Right lung (tissue), 10 donors: Measurements from ENCODE around the gene LFNG. TPM values are rescaled to one million over a fixed set of nuclear protein-coding genes. Genes with fewer than 3 reads are reported as not detected.

Experiments used
- DNase-seq, 2 donors: peaks; one replicate each; pipeline ENCODE4 v3.0.0-alpha.2; 2013
- long read RNA-seq, 8 donors: transcript quantifications; one replicate each; lab custom pipeline, GENCODE V29; 2026
- polyA plus RNA-seq, 5 donors: library from polyadenylated mRNA; unstranded; fragments of 120-200 nt; gene quantifications; one replicate each; pipeline versions ENCODE4 v1.2.1 to v1.2.3, GENCODE V29; 2013; ENCODE audit warnings: inconsistent platforms in 1 of 5, low replicate concordance in 1 of 5; ENCODE audit not compliant: insufficient read length in 5 of 5, insufficient read depth in 1 of 5

Gene LFNG, protein sequence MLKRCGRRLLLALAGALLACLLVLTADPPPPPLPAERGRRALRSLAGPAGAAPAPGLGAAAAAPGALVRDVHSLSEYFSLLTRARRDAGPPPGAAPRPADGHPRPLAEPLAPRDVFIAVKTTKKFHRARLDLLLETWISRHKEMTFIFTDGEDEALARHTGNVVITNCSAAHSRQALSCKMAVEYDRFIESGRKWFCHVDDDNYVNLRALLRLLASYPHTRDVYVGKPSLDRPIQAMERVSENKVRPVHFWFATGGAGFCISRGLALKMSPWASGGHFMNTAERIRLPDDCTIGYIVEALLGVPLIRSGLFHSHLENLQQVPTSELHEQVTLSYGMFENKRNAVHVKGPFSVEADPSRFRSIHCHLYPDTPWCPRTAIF
- 10 to 100 TPM in 1 of 5 donors, 1 to 10 TPM in 4; 6.2 to 13.6 (median 9.3) TPM for polyA plus RNA-seq
- long read RNA-seq, donor 1, transcript LFNG-201 (8 exons, 2,377 nt) = major isoform, 7 of 7 reads
- long read RNA-seq, donor 1, partial matches to known transcripts = 0 of 7 reads
- long read RNA-seq, donor 1, other reads (novel, unspliced or antisense) = 0 of 7 reads
- long read RNA-seq, donor 2, transcript LFNG-201 (8 exons, 2,377 nt) = major isoform, 5 of 5 reads
- long read RNA-seq, donor 2, partial matches to known transcripts = 0 of 5 reads
- long read RNA-seq, donor 2, other reads (novel, unspliced or antisense) = 0 of 5 reads
- long read RNA-seq, donor 3, partial matches to known transcripts = 0 of 3 reads
- long read RNA-seq, donor 3, other reads (novel, unspliced or antisense) = 0 of 3 reads
- long read RNA-seq, donor 4, partial matches to known transcripts = 0 of 3 reads
- long read RNA-seq, donor 4, other reads (novel, unspliced or antisense) = 0 of 3 reads
- long read RNA-seq, donor 5, partial matches to known transcripts = 0 of 3 reads
- long read RNA-seq, donor 5, other reads (novel, unspliced or antisense) = 0 of 3 reads
- long read RNA-seq, donor 6, transcript LFNG-201 (8 exons, 2,377 nt) = major isoform, 6 of 6 reads
- long read RNA-seq, donor 6, partial matches to known transcripts = 0 of 6 reads
- long read RNA-seq, donor 6, other reads (novel, unspliced or antisense) = 0 of 6 reads
- long read RNA-seq, donor 7, partial matches to known transcripts = 0 of 1 reads
- long read RNA-seq, donor 7, other reads (novel, unspliced or antisense) = 0 of 1 reads
- long read RNA-seq, donor 8, partial matches to known transcripts = 0 of 3 reads
- long read RNA-seq, donor 8, other reads (novel, unspliced or antisense) = 0 of 3 reads

DNA sequence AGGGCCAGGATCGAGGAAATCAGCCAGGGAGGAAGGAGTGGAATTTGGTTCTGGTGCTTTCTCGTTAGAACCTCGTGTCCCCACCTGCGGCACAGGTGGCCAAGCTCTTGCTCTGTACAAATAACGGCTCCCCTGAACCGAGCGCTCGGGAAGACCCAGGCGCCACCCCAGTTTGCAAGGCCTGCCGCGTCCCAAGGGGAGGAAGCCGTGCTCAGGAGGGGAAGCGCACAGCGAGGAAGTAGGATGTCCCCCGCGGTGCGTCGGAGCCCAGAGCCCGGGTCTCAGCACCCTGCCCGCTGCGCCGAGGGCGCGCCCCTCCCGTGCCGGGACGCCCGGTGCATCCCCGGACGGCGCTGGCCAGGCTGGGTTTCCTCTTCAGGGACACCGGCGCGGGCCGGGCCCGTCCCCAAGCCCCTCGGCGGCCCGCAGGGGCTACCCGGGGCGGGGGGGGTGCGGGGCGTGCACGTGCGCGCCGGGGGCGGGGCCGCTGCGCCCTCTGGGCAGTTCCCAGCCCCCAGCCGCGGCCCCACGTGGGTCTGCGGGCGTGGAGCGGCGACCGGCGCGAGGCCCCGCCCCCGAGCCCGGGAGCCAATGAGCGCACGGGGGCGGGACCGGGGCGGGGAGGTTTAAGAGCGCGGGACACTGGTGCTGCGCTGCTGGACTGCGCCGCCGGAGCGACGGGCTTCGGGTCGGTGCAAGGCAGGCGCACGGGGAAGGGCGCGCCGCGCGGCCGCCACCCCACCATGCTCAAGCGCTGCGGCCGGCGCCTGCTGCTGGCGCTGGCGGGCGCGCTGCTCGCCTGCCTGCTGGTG lies at the start of gene LFNG:
TSS of gene LFNG (plus strand) at position 656 of the 812 bp plus-strand sequence. CDS start at position 744, 88 bp downstream.
- peak; percentile 84 to 86 for DNase-seq

DNA sequence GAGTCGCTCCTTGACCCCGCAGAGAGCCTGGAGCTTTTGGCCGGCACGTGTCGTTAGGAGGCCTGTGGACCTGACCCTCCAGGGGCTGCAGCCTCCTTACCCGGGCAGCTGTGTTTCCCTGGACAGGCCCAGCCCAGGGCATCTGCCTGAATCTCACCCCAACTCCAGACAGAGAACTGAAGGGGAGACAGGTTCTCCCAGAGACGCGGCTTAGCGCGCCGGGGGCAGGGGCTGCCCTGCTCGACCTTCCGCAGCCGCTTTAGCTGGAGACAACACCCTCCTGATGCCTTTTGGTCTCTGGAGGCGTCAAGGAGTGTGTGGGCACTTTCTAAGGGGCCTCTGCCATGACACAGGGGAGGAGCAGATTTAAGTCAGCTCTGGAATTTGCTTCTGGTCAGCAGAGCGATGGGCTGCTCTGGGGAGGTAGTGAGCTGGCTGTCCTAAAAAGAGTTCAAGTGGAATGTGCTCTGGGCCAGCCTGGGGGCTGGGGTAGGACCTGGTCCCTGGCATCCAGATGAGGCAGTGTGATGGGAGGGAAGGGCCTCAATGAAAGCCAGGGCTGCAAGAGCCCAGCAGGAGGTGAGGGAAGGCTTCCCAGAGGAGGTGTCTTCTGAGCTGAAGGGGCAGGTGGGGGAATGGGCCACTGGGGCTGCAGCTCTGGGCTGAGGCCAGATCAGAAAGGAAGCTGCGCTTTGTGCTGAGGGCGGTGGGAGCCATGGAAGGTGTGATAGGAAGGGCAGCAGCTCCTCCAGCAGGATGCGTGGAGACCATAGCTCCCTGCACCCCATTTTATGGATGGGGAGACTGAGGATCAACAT lies 49.2 kb upstream of the LFNG start:
- no peak for DNase-seq

DNA sequence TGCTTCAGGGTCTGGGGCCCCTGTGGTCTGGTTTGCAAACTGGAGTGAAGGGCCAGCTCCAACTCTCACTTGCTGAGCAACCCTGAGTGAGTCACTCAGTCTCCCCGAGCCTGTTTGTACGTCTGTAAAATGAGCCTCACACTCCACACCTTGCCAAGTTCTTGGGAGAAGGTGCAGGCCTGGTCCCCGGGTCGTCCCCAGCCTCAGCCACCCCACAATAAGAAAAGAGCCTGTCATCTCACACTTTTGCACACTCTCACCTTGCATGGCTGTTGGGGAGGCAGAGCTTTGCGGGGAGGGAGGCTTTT lies 48.6 kb upstream of the LFNG start:
- DNase-seq = no peak

DNA sequence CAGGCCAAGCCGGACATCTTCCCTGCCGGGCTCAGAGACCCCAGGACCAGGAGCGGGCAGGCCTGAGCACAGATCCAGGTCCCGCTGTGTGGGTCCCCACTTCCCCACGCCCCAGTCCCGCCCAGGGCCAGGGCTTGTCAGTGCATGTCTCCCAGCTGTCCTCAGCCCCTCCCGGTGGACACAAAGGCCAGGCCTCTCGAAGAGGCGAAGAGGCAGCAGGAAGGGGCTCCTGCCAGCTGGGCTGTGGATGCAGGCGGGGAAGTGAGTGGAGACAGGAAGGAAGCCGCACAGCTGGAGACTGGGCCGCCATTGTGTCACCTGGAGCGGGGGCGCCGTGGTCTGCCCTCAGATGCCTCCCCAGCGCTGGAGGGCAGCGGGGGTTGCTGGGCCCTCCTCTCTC lies 48.2 kb upstream of the LFNG start:
- DNase-seq = peak; percentile 59 to 65

DNA sequence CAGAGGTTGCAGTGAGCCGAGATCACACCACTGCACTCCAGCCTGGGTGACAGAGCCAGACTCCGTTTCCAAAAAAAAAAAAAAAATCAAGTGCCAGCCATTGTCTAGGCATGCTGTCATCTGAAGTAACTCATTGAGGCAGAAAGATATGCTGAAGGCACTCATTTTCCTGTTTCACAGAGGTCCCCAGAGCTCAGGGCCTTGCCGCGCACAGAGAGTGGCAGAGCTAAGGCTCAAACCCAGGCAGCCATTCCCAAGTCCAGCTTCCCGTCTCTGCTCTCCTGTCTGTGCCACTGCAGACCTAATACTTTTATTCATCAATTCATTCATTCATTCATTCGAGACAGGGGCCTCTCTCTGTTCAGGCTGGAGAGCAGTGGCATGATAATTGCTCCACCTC lies 46.8 kb upstream of the LFNG start:
- DNase-seq = no peak

DNA sequence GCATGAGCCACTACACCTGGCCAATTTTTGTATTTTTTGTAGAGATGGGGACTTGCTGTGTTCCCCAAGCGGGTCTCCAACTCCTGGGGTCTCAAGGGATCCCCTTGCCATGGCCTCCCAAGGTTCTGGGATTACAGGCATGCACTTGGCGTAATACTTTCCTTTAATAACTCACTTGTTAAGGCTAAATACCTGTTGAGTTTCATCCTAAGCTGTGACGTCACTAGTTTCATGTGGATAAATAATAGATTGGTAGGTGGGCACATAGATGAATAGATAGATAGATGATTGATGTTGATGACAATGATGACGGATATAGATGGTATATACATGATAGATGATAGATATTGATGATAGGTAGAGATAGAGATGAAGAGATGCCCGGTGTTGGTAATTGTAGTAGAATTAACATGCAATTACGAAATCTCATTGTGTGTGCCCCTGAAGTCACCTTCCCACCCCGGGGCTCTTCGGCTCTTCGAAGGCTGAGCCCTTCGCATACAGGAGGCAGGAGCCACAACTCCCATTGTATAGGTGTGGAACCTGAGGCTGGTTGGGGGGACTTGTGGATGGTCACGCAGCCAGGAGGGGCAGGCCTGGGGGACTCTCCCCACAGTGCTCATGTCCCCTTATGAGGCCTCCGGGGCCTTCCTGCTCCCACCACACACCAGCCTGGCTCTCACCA lies 45.9 kb upstream of the LFNG start:
- DNase-seq = no peak

DNA sequence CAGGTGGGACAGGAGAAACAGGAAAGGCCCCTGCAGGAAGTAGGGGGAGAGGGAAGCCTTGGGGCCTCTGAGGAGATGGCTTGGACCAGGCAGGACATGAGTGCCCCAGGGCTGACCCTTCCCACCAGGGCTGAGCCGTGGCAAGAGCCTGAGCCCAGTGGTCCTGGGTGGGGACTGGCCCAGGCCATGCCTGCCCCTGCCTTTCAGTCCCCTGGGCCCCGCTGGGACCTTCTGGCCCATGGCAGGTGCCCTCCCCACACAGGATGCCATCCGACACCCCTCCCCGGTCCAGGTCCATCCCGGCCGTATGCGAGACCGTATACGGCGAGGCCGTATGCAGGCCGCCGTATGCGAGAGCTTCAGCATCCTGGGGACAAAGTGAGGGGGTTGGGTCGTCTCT lies 45.4 kb upstream of the LFNG start:
- no peak for DNase-seq

DNA sequence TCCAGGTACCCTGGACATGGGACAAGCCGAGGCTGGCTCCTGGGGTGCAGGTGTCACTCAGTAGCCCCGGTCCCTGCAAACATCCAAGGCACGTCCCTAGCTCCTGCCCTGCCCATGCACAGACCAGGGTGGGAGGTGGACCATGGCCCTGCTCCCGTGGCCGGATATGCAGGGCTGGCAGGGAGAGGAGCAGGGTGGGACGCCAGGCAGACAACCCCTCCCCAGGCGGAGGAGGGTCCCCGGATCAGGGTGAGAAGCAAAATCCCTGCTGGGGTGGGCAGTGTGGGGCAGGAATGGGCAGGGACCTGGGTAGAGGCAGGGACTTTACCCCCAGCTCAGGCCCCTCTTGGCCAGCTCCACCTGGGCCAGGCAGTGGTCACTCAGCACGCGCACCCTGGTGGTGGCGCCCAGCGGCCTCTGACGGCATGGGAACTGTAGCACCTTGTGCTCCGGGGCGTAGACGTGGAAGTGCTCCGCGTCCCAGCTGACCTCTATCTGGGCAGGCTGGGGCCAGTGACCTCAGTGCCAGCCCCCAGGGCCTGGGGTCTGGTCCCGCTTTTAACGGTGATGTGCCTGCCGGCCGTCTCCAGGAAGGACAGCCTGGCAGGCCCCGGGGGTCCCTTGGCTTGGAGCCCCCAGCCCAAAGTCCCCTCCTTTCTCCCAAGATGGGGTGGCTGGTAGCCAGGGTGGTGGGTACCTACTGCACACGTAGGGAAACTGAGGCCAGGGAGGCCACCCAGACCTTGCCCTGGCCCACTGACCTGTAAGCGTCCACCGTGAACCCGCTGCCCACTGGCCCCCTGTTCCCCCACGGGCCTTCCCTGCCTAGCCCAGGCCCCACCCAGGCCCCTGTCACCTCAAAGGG lies 44.5 kb upstream of the LFNG start:
- DNase-seq = no peak

DNA sequence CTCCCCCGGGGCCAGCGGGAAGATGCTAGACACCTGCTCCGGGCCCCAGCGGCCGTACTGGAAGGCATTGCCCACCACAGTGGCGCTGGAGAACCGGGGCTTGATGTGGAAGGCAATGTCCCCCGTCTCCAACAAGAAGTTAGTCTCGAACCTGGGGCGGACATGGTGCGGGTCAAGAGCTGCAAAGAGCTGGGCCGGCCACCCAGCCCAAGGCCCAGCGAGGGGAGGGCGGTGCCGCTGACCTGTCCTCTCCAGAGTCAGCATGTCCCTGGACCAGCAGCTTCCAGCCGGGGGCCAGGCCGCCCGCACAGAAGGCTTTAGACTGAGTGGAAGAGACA lies 43.9 kb upstream of the LFNG start:
- DNase-seq = no peak

DNA sequence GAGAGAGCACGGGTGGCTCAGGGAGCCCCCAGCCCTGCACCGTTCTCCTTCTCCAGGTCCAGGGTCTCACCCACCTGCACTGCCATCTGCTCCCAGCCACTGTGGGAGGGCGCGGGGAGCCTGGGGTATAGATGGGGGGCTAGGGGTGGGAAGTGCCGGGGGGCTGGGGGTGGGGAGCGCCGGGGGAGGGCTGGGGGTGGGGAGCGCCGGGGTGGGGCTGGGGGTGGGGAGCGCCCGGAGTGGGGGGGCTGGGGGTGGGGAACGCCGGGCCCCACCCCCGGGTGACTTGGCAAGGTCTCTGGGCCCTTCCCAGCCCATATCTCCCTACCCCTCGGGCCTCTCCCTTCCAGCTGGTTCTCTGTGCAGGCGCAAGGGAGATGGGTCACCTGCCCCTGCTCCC lies 43.3 kb upstream of the LFNG start, which contains the start of gene GRIFIN:
TSS of gene GRIFIN (minus strand) at position 101 of the 400 bp plus-strand sequence. CDS start at position 86, 15 bp downstream.
- DNase-seq = no peak

DNA sequence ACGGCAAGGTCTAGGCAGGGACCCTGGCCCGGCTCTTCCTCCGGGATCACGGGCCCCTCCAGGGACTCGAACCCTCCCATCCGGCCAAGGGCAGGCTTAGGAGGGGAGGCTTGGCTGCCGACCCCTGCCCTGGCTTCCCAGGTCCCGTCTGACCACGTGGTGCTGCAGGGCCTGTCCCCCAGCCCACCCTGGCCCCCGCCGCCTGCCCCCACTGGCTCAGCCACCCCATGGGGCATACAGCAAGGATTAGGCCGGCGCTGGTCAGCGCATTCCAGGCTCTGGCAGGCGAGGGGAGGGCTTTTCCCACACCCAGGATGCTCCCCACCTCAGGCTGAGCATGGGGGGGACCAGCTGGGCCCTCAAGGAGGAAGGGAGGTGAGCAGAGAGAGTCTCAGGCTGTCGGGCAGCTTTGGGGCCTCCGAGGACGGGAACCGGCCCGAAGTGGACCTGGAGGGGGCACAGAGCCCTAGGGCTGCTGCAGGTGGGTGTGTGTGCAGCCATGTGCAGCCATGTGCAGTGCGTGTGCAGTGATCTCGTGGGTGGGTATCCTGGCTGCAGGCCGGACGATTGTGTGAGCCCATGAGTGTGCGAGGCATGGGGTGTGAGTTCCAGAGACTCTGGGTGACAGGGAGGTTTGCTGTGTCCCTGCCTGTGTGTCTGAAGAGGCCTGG lies 42.7 kb upstream of the LFNG start:
- DNase-seq = no peak

DNA sequence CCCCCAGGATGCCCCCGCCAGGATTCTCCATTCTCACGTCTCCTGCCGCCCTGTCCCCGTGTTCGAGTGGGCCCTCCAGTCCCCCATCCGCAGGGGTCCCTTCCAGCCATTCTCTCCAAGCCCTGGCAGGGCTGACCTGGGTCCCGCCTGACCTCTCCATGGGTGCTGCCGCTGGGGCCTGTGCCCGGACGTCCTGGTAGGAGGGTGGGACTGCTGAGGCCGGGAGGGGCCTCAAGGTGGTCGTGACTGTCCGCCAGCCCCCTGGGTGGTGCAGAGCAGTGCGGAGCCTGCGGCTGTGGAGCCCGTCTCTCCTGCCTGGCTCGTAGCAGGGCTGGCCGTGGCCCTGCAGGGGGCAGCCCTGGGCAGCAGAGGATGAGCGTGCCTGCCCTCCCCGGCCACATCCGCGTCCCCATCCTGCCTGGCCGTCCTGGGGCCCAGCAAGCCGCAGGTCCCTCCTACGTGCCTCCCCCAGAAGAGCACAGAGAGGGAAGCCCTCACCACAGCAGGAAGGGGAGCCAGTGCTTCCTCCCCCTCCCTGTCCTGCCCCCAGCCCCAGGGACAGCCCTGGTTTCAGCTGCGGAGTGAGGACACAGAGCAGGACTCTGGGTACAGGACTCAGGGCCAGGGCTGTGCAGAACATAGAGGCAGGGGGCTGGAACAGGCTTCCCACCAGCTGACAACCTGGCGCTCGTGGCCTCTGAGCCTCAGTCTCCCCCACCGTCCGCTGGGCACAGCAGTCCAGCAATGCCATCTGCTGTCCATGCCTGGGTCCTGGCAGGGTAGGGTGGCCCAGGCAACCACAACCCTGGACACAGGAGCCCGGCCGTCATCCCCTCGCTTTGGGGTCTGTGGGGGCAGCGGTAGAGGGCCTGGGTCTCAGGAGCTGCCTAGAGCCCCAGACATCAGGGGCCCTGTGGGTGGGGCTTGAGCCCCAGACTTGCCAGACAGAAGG lies 41.9 kb upstream of the LFNG start:
- DNase-seq = no peak

DNA sequence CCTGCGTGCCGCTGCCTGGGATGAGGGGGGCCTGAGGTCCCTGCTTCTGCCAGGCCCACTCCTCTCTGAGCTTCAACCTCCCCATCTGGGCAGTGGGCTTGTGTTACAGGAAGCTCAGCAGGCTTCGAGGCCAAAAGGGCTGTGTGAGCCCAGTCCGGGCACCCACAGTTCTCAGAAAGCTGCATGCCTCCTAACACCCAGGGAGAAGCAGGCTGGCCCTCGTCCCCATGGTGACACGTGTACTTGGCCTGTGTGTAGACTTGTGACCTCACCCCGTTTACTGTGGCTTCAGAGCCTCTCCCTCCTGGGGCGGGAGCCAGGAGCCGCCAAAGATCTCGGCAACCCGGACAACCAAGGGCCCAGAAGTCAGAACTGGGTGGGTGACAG lies 41.2 kb upstream of the LFNG start:
- DNase-seq = no peak

DNA sequence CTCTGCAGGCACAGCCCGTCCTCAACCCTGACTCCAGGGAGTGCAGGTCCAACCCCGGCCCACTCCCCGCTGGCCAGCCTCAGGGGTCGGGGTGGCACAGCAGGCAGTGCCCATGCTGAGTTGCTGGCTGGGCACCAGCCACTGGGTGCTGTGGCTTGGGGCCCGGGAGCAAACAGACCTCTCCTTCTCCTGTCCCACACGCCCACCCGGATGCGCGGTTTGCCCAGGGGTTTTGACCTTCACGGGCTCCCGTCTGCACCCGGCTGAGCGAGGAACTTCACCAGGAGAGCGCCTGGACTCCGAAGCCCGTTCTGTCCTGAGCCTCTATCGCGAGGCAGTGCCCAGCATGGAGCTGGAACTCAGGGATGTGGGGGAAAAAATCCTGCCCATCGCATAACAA lies 40.8 kb upstream of the LFNG start:
- DNase-seq = no peak

DNA sequence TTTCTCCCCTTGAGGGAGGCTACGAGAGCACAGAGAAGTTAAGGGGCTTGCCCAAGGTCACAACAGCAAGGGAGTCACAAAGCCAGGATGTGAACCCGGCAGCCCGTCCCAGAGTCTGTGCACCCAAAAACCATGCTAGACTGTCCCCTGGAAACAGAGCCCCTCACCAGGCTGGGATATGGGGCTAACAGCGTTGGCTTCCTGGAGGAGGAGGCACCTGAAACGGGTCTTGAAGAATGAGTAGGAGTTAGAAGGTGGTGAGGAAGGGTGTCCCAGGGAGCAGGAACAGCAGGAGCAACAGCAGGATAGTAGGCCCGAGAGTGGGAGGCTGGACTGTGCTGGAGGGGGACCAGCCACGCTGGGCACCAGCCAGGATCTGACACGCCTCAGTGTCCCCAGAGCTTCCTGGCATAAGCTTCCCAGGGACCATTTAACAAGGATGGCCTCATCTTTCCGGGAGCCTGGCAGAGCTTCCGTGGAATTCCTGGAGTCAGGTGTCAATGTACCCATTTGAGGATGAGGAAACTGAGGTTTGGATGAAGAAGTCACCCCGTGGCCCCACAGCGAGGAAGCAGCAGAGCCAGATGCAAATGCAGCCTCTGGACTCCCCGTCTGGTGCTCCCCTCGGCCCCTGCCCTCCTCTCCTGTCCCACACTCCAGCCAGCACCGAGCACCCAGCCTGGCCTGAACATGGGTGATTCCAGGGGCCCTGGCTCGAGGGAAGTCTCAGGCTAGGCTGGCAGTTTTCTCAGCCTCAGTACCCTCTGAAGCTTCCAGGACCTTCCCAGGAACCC lies 40.1 kb upstream of the LFNG start:
- DNase-seq = no peak

DNA sequence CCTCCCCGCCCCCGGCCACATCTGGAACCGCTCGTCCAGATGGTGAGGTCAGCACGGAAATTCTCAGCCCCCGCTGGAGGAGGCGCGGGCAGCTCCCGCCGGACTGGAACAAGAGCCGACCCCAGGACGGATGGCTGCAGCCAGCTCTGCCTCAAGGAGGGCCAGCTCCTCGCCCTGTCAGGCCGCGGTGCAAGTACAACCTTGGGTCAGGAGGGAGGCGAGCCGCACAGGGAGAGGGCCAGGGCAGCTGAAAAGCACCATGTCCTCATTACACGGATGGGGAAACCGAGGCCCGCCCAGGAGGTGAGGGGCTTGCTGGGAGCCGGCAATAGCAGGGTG lies 39.5 kb upstream of the LFNG start:
- DNase-seq = no peak
